Umbilical cord (tissue), 2 donors: ENCODE measurements around the gene SLCO3A1. TPM values are rescaled to one million over a fixed set of nuclear protein-coding genes. Genes with fewer than 3 reads are reported as not detected.
"Not testable (repeated sequence)": the region's sequence is repeated elsewhere in the genome, so short reads cannot be mapped to it uniquely, and the experiment has no call there.

Experiments used
- DNase-seq: peaks from one replicate; pipeline ENCODE4 v3.0.0-alpha.2; 2015; ENCODE audit warnings: low spot score
- total RNA-seq: library from RNA; depleted of rRNA; stranded (reverse); fragments of >200 nt; gene quantifications from one replicate; pipeline ENCODE4 v1.2.3, GENCODE V29; 2014; ENCODE audit warnings: low replicate concordance; ENCODE audit not compliant: insufficient read depth

The SLCO3A1 gene
- total RNA-seq, 1 donor from 2014 or later, result 10.1 TPM

DNA sequence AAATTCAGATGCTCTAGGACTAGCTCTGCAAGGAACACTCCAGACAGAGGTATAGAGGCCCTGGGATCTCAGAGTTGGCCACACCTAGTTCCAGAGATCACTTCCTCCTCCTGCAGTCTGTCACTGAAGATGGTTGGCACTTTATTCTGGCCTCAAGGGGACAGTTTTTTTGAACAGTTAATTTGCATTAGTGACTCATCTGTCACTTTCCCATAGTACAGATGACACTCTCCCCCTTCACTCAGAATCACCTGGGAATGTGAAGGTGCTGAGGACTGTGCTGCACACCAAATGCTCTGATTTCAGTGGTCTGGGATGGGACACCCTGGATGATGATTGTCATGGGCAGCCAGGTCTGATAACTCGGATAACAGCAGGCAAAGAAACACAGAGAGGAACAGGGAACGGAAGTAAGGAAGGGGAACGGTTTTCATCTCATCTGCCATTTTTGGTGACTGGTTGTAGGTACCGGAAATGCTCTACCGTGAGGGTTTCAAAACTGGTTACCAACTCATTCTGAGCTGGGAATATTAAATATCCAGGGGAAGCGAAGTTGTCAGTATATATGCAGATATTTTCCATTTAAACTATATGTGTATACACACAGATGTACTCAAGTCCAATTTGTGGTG, 307.6 kb downstream of the SLCO3A1 start:
- no peak for DNase-seq

- no peak for DNase-seq
Measured at GRCh38 chr15:92162657-92163056, 309.1 kb downstream of the SLCO3A1 start.

- no peak for DNase-seq
Measured at GRCh38 chr15:92163641-92164040, 310.1 kb downstream of the SLCO3A1 start.

- peak; percentile 56 for DNase-seq
Measured at GRCh38 chr15:92164327-92165000, 311.0 kb downstream of the SLCO3A1 start.

DNA sequence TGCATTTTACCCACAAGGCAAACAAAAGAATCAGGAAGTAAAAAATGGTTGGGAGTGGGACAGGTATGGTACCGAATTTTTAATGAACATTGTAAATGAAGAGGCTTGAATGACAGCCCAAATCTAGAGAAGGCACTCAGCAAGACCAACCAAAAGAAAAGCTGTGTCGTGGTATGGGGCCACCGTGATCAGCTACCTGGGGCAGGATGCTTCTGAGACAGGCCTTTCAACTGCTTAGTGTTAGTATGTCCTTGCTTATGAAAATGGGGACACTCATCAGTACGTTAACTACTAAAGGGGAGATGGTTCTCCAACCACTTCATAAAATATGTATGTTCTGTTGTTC, 311.5 kb downstream of the SLCO3A1 start:
- DNase-seq, result no peak

- DNase-seq, result no peak
Measured at GRCh38 chr15:92166029-92166428, 312.5 kb downstream of the SLCO3A1 start.

- DNase-seq, result no peak
Measured at GRCh38 chr15:92166751-92167405, 313.4 kb downstream of the SLCO3A1 start.

GRCh38 chr15:92167451-92167850, 313.9 kb downstream of the SLCO3A1 start:
- DNase-seq, result no peak

DNA sequence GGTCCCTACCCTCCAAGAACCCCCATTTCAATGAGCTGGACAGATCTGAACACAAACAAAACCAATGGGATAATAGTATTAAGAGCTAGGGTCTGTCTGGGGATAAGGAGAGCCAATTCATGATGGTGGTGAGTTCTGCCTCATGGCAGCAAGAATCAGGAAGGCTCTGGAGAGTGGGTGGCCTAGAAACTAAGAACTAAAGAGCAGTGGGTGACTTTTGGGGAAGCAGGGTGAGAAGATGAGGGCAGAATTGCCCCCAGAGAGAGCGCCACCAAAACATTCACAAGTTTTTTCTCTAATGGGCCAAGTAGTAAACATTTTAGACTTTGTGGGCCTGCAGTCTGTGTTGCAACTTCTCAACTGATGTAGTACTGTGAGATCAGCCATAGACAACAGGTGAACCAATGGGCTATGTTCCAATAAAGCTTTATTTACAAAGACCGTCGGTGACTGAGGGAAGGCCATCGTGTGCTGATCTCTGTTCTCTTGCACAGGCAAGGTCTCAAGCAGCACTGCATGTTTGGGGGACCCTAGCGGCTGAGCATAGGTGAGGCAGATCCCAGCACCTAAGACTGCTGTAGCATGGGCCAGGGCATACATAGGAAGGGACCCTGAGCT, 314.7 kb downstream of the SLCO3A1 start:
- no peak for DNase-seq

GRCh38 chr15:92170897-92171296, 317.4 kb downstream of the SLCO3A1 start:
- no peak for DNase-seq

DNA sequence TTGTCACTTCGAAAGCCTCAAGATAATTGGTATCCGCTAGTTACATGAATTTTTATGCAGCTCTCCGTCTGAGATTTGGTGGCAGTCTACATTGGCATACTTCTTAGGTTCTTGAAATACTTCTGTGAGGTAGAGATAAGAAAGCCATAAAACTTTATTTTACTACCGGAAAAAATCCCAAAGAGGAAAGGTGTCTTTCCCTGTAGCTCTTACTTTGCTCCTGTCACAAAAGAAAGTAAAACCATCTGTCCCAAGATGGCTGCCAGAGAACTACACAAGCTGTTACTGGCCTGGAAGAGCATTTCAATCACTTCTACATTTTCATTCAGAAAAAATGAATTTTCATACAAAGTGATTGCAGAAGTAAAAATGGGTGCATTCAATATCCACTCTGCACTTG, 325.4 kb downstream of the SLCO3A1 start:
- DNase-seq, result no peak

GRCh38 chr15:92184142-92184541, 330.6 kb downstream of the SLCO3A1 start:
- no peak for DNase-seq

- no peak for DNase-seq
Measured at GRCh38 chr15:92184679-92185230, 331.2 kb downstream of the SLCO3A1 start.

GRCh38 chr15:92187975-92188374, 334.5 kb downstream of the SLCO3A1 start:
- DNase-seq, result no peak

- no peak for DNase-seq
Measured at GRCh38 chr15:92189166-92189565, 335.7 kb downstream of the SLCO3A1 start.

- DNase-seq, result no peak
Measured at GRCh38 chr15:92195241-92195640, 341.7 kb downstream of the SLCO3A1 start.

GRCh38 chr15:92196342-92196741, 342.8 kb downstream of the SLCO3A1 start:
- no peak for DNase-seq

- DNase-seq, result no peak
Measured at GRCh38 chr15:92197746-92198145, 344.2 kb downstream of the SLCO3A1 start.

GRCh38 chr15:92200891-92201290, 347.4 kb downstream of the SLCO3A1 start:
- no peak for DNase-seq

DNA sequence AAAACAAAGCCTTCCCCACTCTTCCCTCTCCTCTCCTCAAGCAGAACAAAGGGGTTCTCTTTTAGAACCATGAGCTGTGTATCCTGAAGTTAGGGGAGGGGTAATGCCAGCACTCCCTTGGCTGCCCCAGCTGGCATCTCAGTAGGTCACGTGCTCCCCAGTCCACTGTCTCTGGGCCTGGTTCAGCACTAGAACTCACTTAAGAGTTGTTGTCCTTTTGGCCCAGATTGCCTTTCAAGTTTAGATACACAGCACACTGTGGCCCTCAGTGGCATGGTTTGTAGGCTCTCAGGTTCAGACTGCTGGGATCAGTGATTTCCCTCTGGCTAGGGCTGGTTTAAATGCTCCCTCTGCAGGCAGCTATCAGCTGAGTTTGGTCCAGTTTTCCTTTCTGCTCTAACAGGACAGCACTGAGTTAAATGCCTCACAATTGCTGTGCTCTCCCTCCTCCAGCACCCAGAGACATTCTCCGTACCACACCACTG, 351.8 kb downstream of the SLCO3A1 start:
- peak; percentile 26 for DNase-seq

DNA sequence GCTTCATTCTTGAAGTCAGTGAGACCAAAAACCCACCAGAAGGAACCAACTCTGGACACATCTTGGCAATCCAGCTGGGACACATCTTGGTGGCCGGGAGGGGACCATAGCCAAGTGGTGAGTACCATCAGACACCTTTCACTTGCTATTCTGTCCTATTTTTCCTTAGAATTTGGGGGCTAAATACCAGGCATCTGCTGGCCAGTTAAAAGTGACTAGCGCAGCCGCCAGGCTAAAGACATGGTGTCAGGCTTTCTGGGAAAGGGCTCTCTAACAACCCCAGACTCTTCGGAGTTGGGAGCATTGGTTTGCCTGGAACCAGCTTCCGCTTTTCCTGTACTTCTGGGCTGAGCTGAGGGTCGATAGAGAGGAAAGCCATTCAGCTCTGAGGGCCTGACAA, 354.1 kb downstream of the SLCO3A1 start:
- DNase-seq, result not testable (repeated sequence)
